AG09319 (cell line): Measurements from ENCODE around the gene CD38.
"Not testable (repeated sequence)": the region's sequence is repeated elsewhere in the genome, so short reads cannot be mapped to it uniquely, and the experiment has no call there.

Experiments
- DNase-seq: peaks from one replicate; pipeline ENCODE4 v3.0.0-alpha.2; 2010; ENCODE audit warnings: low read depth; ENCODE audit errors: extremely low read depth
- CTCF ChIP-seq: IDR thresholded peaks from 2 replicates; pipeline ENCODE4 v1.5.1; 2011; ENCODE audit warnings: low read depth, mild to moderate bottlenecking, inconsistent platforms, low read length, moderate library complexity

Gene CD38

DNA sequence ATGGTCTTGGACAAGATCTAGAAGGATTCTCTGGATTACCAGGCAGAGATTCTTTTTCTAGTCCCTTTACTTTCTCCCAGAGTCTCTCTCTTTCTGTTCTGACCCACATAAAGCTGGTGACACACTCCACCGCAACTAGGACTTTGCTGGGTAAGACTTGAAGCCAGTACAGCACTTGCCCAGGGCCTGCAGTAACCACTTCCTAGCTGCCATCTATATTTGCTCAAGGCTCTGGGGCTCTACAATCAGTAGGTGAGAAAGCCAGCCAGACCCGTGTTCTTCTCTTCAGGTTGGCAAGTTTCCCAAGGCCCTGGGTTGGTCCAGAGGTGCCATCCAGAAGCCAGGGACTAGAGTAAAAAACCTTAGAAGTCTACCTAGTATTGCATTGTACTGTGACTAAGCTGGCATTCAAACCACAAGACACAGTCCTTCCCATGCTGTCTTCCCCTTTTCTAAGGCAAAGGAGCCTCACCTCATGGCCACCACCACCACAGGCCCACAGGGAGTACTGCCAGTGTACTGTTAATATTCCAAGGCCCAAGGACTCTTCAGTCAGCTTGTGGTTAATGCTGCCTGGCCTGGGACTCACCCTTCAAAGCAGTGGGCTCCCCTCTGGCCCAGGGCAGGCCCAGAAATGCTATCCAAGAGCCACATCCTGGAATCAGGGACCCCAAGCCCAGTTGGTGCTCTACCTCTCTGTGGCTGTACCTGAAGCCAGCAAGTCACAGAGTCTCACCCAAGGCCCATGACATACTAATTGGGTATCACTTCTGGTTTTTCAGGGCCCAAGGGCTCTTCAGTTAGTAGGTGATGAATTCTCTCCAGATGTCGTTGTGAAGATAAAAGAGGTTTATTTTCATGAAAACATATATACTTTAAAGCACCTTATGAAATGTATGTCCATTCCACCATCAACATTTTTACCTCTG is 54.7 kb downstream of the CD38 start:
- no peak for TF ChIP-seq CTCF
- DNase-seq = no peak

DNA sequence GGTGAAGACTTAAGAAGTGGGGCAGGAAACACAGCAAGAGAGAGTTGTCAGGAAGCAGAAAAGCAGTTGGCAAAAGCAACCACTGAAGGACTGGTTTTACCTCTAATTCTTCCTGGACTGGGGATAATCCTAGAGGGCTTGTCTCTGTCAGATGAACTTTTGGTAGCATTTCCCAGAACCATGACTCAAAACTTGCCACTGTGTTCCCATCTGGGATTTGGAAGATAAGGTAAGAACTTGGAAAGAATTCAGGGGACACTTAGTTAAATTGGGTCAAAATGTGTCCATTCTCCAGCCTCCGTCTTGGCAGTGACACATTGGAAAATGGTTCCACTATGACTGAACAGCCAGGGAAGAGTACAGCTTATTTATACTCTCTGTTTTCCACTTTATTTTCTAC is 55.7 kb downstream of the CD38 start:
- DNase-seq = no peak
- TF ChIP-seq CTCF = no peak

GRCh38 chr4:15836362-15836761 is 58.2 kb downstream of the CD38 start:
- no peak for TF ChIP-seq CTCF
- no peak for DNase-seq

DNA sequence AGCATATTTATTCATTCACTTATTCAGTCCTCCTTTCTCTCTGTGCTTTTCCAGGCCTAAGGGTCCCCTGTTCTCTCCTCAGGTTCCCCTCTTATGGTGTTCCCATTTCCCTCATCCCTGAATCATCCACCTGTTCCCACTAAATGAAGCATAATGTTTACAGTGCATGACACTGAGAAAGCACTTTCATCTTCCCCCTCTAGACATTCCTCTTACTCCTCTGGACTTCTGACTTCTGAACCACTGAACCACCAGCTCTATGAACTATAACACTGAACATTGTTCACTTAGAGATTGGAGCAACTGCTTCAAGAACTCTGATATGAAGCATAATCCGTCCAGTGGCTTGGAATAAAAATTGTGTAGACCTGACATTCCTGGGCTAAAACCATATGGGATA is 59.5 kb downstream of the CD38 start:
- TF ChIP-seq CTCF = no peak

DNA sequence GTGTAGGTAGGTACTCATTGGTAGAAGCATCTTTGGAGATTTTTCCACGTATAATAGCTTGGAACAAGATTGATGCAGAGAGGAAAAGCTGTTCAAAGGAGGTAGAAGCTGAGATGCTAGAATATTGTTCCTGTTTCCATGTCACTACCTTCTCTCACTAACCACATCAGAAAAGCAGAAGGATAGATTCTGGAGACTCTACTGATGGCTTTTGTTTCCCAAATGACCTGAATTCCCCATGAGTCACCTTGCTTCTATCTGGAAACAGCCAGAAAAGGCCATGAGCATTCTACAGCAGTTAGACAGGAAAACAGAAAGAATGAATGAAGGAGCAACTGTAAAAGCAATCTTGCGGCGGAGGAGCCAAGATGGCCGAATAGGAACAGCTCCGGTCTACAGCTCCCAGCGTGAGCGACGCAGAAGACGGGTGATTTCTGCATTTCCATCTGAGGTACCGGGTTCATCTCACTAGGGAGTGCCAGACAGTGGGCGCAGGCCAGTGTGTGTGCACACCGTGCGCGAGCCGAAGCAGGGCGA is 63.1 kb downstream of the CD38 start:
- not testable (repeated sequence) for DNase-seq

More for the DNA sequence above, 59.5 kb downstream of the CD38 start:
- no peak for DNase-seq

DNA sequence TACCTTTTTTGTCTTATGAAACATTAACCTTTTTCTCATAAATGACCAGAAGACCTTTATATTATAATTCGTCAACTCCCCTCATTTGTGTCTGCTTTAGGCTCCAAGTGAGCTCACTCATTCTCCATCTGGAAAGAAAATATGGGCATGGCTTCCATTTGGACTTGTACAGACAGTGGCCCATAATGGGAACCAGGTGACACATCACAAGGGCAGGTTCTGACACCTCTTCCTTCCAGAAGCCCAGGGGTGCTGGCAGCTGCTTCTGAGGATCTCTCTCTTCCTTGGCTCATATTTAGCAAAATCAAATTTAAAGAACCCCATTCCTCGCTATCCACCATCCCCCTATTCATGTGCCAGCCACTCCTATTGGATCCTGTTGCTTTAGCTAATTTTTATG is 69.6 kb downstream of the CD38 start:
- DNase-seq = no peak
- no peak for TF ChIP-seq CTCF

- TF ChIP-seq CTCF = no peak
- no peak for DNase-seq
Observed at GRCh38 chr4:15848191-15848842, 70.2 kb downstream of the CD38 start.
